ENCODE results near the gene TMEM117.
A peak's percentile ranks its signal among the peaks of the same experiment; 100 is the strongest.

TMEM117 gene

GRCh38 chr12:43835656-43836474 lies at the start of gene TMEM117:
Gene TMEM117, plus strand, starts transcription at chr12:43836081.
- peak; percentile 63 for DNase-seq (ENCODE audit: low spot score)

GRCh38 chr12:43786899-43787693 lies 48.8 kb upstream of the TMEM117 start:
- no peak for DNase-seq (ENCODE audit: low spot score)

- peak; percentile 54 for DNase-seq (ENCODE audit: low spot score)
Observed at GRCh38 chr12:43789941-43790340, 45.9 kb upstream of the TMEM117 start.

GRCh38 chr12:43795716-43796280 lies 40.1 kb upstream of the TMEM117 start:
- DNase-seq (ENCODE audit: low spot score) = no peak

- no peak for DNase-seq (ENCODE audit: low spot score)
Observed at GRCh38 chr12:43797561-43798217, 38.2 kb upstream of the TMEM117 start.

GRCh38 chr12:43805149-43805859 lies 30.6 kb upstream of the TMEM117 start:
- DNase-seq (ENCODE audit: low spot score) = peak; percentile 57

GRCh38 chr12:43805860-43806736 lies 29.8 kb upstream of the TMEM117 start, which contains the start of gene TWF1:
Gene TWF1, minus strand, starts transcription at chr12:43806317. Its CDS starts 72 bp downstream, at chr12:43806245.
- DNase-seq (ENCODE audit: low spot score) = peak; percentile 85

GRCh38 chr12:43806737-43807072 lies 29.2 kb upstream of the TMEM117 start:
- DNase-seq (ENCODE audit: low spot score) = no peak

GRCh38 chr12:43807386-43807785 lies 28.5 kb upstream of the TMEM117 start:
- DNase-seq (ENCODE audit: low spot score) = peak; percentile 6

- DNase-seq (ENCODE audit: low spot score) = no peak
Observed at GRCh38 chr12:43812057-43812456, 23.8 kb upstream of the TMEM117 start.

- no peak for DNase-seq (ENCODE audit: low spot score)
Observed at GRCh38 chr12:43812926-43813325, 23.0 kb upstream of the TMEM117 start.

GRCh38 chr12:43815416-43815815 lies 20.5 kb upstream of the TMEM117 start:
- no peak for DNase-seq (ENCODE audit: low spot score)

GRCh38 chr12:43816168-43816567 lies 19.7 kb upstream of the TMEM117 start:
- DNase-seq (ENCODE audit: low spot score) = no peak

GRCh38 chr12:43824207-43824775 lies 11.6 kb upstream of the TMEM117 start:
- no peak for DNase-seq (ENCODE audit: low spot score)

- no peak for DNase-seq (ENCODE audit: low spot score)
Observed at GRCh38 chr12:43826681-43827080, 9.2 kb upstream of the TMEM117 start.

GRCh38 chr12:43827093-43827492 lies 8.8 kb upstream of the TMEM117 start:
- DNase-seq (ENCODE audit: low spot score) = no peak

GRCh38 chr12:43832463-43833168 lies 3.3 kb upstream of the TMEM117 start:
- no peak for DNase-seq (ENCODE audit: low spot score)

GRCh38 chr12:43835264-43835655 lies 621 bp upstream of the TMEM117 start:
- no peak for DNase-seq (ENCODE audit: low spot score)

- peak; percentile 44 for DNase-seq (ENCODE audit: low spot score)
Observed at GRCh38 chr12:43836475-43836989, 651 bp downstream of the TMEM117 start.

All from NAMALWA (cell line).